Skeletal muscle tissue (tissue), 4 donors: Measurements from ENCODE around the gene BCAT1. TPM values are rescaled to one million over a fixed set of nuclear protein-coding genes. Genes with fewer than 3 reads are reported as not detected.
"Not testable (repeated sequence)": the region's sequence is repeated elsewhere in the genome, so short reads cannot be mapped to it uniquely, and the experiment has no call there.

Experiments used
- H3K27ac ChIP-seq: one replicate; pipeline ENCODE4 v1.7.0; 2013; ENCODE audit warnings: mild to moderate bottlenecking, low read depth, low read length, inconsistent platforms
- H3K27me3 ChIP-seq, 3 donors: one replicate each; pipeline ENCODE4 v1.7.0; 2013; ENCODE audit warnings: low read length in 3 of 3; ENCODE audit not compliant: control insufficient read depth in 3 of 3, insufficient read depth in 3 of 3
- H3K36me3 ChIP-seq, 3 donors: one replicate each; pipeline ENCODE4 v1.7.0; 2013; ENCODE audit warnings: low read length in 3 of 3; ENCODE audit not compliant: control insufficient read depth in 3 of 3, insufficient read depth in 3 of 3
- H3K4me1 ChIP-seq, 3 donors: one replicate each; pipeline ENCODE4 v1.7.0; 2013; ENCODE audit warnings: low read length in 3 of 3, mild to moderate bottlenecking in 3 of 3; ENCODE audit not compliant: control insufficient read depth in 3 of 3, insufficient read depth in 3 of 3
- H3K4me3 ChIP-seq, 3 donors: one replicate each; pipeline ENCODE4 v1.7.0; 2013; ENCODE audit warnings: low read length in 3 of 3
- H3K9ac ChIP-seq, 3 donors: one replicate each; pipeline ENCODE4 v1.7.0; 2013; ENCODE audit warnings: low read length in 3 of 3, mild to moderate bottlenecking in 3 of 3, moderate library complexity in 2 of 3, low read depth in 1 of 3
- H3K9me3 ChIP-seq, 3 donors: one replicate each; pipeline ENCODE4 v1.7.0; 2013; ENCODE audit warnings: low read length in 3 of 3; ENCODE audit not compliant: control insufficient read depth in 3 of 3
- total RNA-seq: library from RNA; depleted of rRNA; stranded (reverse); fragments of >200 nt; gene quantifications from one replicate; pipeline ENCODE4 v1.2.3, GENCODE V29; 2014
- donor health status: Osteomylitis.

The BCAT1 gene
- total RNA-seq, 1 donor from 2014 or later: 33.4 TPM

- H3K36me3 ChIP-seq, H3K27me3 ChIP-seq, H3K27ac ChIP-seq, H3K4me3 ChIP-seq, H3K9me3 ChIP-seq, H3K9ac ChIP-seq, H3K4me1 ChIP-seq: not testable (repeated sequence)
Measured at GRCh38 chr12:24851883-24852282, 97.0 kb downstream of the BCAT1 start.

DNA sequence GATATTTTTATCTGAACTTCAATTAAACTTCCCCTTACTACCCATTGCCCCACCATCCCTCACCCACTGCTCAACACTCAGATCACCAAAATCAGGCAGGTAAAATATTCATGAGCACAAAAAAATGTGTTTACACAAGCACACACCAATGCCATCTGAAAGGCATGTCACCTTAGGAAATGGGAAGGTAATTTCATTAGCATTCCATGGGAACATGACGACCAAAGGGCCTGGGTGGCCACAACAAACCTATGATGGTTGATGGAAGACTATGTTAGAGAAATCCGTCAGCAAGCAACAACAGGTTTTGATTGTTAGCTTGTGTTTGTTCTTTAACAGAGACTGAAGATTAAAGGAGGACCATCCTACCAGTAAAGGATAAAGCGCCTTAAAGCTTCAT is 97.6 kb downstream of the BCAT1 start:
- Histone ChIP-seq H3K4me1 (no peaks in the 10 kb centered on the region), H3K27me3 (no peaks in the 10 kb centered on the region), H3K9ac (no peak overlapping the region), H3K4me3 (no peak overlapping the region), H3K27ac (no peak overlapping the region), H3K36me3 (no peaks in the 10 kb centered on the region), H3K9me3 (no peaks in the 10 kb centered on the region)

DNA sequence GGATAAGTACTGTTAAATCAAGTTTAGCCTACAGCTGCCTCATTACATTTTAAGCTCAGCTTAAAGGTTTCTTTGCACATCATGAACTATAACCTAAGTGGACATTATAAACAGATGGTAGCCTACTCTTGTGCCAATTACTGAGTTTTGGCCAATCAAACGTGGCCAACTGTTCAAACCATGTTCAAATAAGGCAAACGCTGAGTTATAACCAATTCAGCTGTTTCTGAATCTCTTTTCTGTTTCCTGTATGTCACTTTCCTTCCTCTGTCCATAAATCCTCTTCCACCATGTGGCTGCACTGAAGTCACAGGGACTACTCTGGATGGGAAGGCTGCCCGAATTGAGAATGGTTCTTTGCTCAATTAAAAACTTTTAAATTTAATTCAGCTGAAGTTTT is 98.4 kb downstream of the BCAT1 start:
- Histone ChIP-seq H3K4me1 (no peaks in the 10 kb centered on the region), H3K9ac (no peak overlapping the region), H3K4me3 (no peak overlapping the region), H3K27ac (no peak overlapping the region), H3K27me3 (no peaks in the 10 kb centered on the region), H3K9me3 (no peaks in the 10 kb centered on the region), H3K36me3 (no peaks in the 10 kb centered on the region)

DNA sequence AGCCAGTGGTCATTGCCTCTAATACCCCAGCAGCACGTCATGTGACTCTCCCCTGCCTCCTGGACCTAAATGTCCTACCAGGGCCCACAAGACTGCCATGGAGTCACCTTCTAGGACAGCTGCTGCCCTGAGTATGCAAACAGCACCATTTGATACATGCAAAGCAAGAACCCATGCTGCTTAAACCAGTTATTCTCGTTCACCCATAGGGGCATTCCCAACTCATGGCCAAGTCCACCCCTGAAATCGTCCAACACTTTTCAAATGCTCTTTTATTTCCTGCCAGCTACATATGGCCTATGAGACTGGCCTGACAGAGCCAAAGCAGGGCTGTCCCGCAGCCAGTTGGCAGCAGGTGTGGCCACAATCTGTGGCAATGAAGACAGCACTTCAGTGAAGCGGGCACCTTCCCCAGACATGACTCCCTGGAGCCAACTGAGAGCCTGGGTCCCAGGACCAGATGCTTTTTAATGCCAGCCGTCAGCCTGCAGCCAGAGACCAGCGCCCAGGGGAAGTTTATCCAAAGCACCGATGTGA is 99.9 kb downstream of the BCAT1 start:
- Histone ChIP-seq H3K4me1 (no peaks in the 10 kb centered on the region), H3K27me3 (no peaks in the 10 kb centered on the region), H3K9ac (no peak overlapping the region), H3K27ac (no peak overlapping the region), H3K36me3 (no peaks in the 10 kb centered on the region), H3K4me3 (no peak overlapping the region), H3K9me3 (no peaks in the 10 kb centered on the region)

DNA sequence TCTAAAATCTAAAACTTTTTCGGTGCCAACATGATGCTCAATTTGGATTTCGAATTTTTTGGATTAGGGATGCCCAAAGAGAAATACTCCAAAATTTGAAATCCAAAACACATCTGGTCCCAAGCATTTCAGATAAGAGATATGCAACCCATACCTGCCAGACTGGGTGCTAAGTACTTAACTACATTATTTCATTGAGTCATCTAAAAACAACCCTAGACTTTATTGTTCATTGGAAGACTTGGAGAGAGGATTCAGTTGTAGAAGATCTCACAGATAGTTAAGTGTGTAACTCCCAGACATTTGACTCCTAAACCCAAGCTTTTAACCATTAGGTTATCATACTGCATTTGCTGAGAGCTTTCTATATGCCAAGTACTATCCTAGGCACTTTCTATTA is 102.2 kb downstream of the BCAT1 start:
- H3K36me3 ChIP-seq: no peaks in the 10 kb centered on the region
- H3K4me3 ChIP-seq: no peak overlapping the region
- H3K9ac ChIP-seq: no peak overlapping the region
- no peaks in the 10 kb centered on the region for H3K4me1 ChIP-seq
- H3K27me3 ChIP-seq: no peaks in the 10 kb centered on the region
- H3K9me3 ChIP-seq: no peaks in the 10 kb centered on the region
- no peak overlapping the region for H3K27ac ChIP-seq

DNA sequence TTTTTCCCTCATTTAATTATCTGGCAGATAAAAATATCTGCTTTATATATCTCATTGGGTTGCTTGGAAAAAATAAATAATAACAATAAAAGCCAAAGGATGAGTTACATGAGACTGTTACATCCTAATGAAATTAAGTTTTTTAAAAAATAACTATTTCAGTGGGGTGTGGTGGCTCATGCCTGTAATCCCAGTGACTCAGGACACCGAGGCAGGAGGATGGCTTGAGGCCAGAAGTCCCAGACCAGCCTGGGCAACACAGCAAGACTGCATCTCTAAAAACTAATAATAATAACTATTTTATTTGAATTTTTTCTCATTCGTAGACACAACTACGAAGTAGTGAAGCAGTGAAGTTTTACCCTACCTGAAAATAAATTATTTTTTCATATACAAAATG is 103.3 kb downstream of the BCAT1 start:
- Histone ChIP-seq H3K9ac (no peak overlapping the region), H3K27ac (no peak overlapping the region), H3K9me3 (no peaks in the 10 kb centered on the region), H3K27me3 (no peaks in the 10 kb centered on the region), H3K4me3 (no peak overlapping the region), H3K36me3 (no peaks in the 10 kb centered on the region), H3K4me1 (no peaks in the 10 kb centered on the region)

DNA sequence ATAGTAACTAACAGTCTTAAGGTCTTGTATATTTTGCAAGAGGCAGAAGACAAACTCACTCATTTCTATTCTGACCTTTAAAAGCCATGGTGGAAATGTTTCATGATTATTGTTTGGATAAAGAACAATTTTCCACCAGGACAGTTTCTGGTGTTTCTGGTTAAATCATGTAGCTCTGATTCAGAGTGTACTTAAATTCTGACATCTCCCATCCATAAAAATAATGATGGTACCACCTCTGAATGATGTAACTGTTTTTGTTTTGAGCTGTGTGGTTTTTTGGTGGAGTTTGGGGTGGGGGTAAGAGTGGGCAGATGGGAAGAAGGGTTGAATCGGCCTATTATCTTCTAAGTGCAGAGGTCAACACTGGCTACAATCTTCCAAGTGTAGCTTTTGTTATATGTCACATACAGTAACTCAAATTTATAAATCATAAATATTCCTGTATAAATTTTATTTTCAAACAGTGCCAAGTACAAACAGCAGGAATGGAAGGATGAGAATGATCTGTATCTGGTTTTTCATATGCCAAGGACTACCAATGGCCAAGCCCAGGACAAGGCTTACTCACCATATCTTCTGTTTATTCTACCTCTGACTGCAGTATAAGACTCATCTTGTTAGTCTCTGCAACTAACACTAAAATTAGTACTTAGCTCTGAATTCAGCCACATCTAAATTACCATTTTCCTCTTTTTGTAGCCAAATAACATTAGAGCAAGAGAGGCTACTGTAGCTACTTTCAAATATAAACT is 108.7 kb downstream of the BCAT1 start:
- H3K4me3 ChIP-seq: no peak overlapping the region
- H3K36me3 ChIP-seq: no peaks in the 10 kb centered on the region
- H3K9ac ChIP-seq: no peak overlapping the region
- no peak overlapping the region for H3K27ac ChIP-seq
- peaks cover 0 to 4% (median 3%) of the 10 kb centered on the region in 3 donors for H3K4me1 ChIP-seq
- no peaks in the 10 kb centered on the region for H3K27me3 ChIP-seq
- no peaks in the 10 kb centered on the region for H3K9me3 ChIP-seq

GRCh38 chr12:24839268-24839791 is 109.6 kb downstream of the BCAT1 start:
- peak overlapping the region; percentile 37 for H3K27ac ChIP-seq
- H3K4me3 ChIP-seq: no peak overlapping the region
- H3K36me3 ChIP-seq: no peaks in the 10 kb centered on the region
- H3K4me1 ChIP-seq: peaks cover 0 to 4% (median 3%) of the 10 kb centered on the region in 3 donors
- H3K9me3 ChIP-seq: no peaks in the 10 kb centered on the region
- no peak overlapping the region for H3K9ac ChIP-seq
- H3K27me3 ChIP-seq: no peaks in the 10 kb centered on the region

DNA sequence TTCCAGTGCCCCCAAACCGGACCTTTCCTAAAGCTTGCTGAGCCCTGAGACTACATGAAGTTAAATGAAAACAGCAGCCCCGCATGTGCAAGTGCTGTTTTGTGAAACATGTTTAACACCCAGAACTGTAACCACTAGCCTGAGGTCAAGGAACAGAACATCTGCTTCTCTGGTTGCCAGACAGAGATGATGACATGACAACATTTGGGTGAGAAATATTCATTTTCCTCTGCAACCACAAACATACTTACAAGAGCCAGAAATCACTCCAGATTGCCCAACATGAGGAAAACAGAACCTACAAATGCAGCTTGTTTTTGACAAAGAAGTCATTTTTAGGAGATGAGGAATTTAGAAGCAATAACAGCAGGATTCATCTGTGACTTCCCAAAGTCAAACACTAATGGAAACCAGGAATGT is 110.4 kb downstream of the BCAT1 start:
- no peak overlapping the region for H3K4me3 ChIP-seq
- H3K9ac ChIP-seq: no peak overlapping the region
- peak overlapping the region; percentile 37 for H3K27ac ChIP-seq
- peaks cover 0 to 4% (median 3%) of the 10 kb centered on the region in 3 donors for H3K4me1 ChIP-seq
- no peaks in the 10 kb centered on the region for H3K36me3 ChIP-seq
- H3K9me3 ChIP-seq: no peaks in the 10 kb centered on the region
- H3K27me3 ChIP-seq: no peaks in the 10 kb centered on the region

DNA sequence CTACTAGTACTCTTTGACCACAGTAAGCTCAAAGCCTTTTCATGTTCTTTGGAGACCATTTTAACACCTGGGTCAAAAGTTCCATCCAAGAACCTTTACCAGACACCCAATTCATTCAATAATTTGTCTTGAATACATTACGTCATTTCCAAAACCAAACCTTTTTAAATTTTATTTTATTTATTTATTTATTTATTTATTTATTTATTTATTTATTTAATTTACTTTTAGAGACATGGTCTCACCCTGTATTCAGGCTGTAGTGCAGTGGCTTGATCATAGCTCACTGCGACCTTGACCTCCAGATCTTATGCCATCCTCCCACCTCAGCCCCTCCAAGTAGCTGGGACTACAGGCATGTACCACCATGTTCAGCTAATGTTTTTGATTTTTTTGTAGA is 113.5 kb downstream of the BCAT1 start:
- Histone ChIP-seq H3K27ac (no peak overlapping the region), H3K27me3 (no peaks in the 10 kb centered on the region), H3K9ac (no peak overlapping the region), H3K4me1 (peaks cover 0 to 4% (median 3%) of the 10 kb centered on the region in 3 donors), H3K36me3 (no peaks in the 10 kb centered on the region), H3K4me3 (no peak overlapping the region), H3K9me3 (no peaks in the 10 kb centered on the region)
